Epithelial cell of proximal tubule (primary cell): ENCODE results near the gene ACOX3. TPM values are rescaled to one million over a fixed set of nuclear protein-coding genes. Genes with fewer than 3 reads are reported as not detected.

ENCODE experiments used
- DNase-seq: peaks from one replicate; pipeline ENCODE4 v3.0.0-alpha.2; 2011; ENCODE audit warnings: low read depth
- H3K4me3 ChIP-seq: 2 replicates; pipeline ENCODE4 v1.5.1; 2011; ENCODE audit warnings: low read depth, mild to moderate bottlenecking, low read length
- CTCF ChIP-seq: conservative IDR thresholded peaks from 2 replicates; pipeline ENCODE4 v1.5.1; 2012; ENCODE audit warnings: low read depth, mild to moderate bottlenecking, low read length
- total RNA-seq: library from RNA; depleted of rRNA; stranded (reverse); fragments of >200 nt; gene quantifications from 2 replicates; pipeline ENCODE4 v1.2.3, GENCODE V29; 2015

Gene ACOX3
- total RNA-seq, 1 donor from 2014 or later, result 10.5 TPM

GRCh38 chr4:8384397-8385060 is 56.0 kb downstream of the ACOX3 start:
- no peak for DNase-seq
- TF ChIP-seq CTCF, result no peak
- H3K4me3 ChIP-seq, result no peak overlapping the region

- no peak for TF ChIP-seq CTCF
- DNase-seq, result no peak
- no peak overlapping the region for H3K4me3 ChIP-seq
These were observed 56.9 kb downstream of the ACOX3 start for GRCh38 chr4:8383451-8384160.

- no peak for DNase-seq
- TF ChIP-seq CTCF, result no peak
- no peak overlapping the region for H3K4me3 ChIP-seq
These were observed 57.5 kb downstream of the ACOX3 start for GRCh38 chr4:8383016-8383415.

- H3K4me3 ChIP-seq, result no peak overlapping the region
These were observed 58.5 kb downstream of the ACOX3 start for GRCh38 chr4:8381814-8382581.

GRCh38 chr4:8380511-8381415 is 59.8 kb downstream of the ACOX3 start:
- DNase-seq, result no peak
- H3K4me3 ChIP-seq, result no peak overlapping the region
- no peak for TF ChIP-seq CTCF

More at GRCh38 chr4:8381814-8382581, 58.5 kb downstream of the ACOX3 start:
- no peak for DNase-seq
- no peak for TF ChIP-seq CTCF

- TF ChIP-seq CTCF, result no peak
These were observed 60.8 kb downstream of the ACOX3 start for GRCh38 chr4:8379771-8380170.

More at GRCh38 chr4:8379771-8380170, 60.8 kb downstream of the ACOX3 start:
- no peak overlapping the region for H3K4me3 ChIP-seq
- DNase-seq, result no peak
